ENCODE results near the gene MALT1. TPM values are rescaled to one million over a fixed set of nuclear protein-coding genes. Genes with fewer than 3 reads are reported as not detected.

Gene MALT1
- total RNA-seq, 1 donor from 2014 or later, result 28.4 TPM

DNA sequence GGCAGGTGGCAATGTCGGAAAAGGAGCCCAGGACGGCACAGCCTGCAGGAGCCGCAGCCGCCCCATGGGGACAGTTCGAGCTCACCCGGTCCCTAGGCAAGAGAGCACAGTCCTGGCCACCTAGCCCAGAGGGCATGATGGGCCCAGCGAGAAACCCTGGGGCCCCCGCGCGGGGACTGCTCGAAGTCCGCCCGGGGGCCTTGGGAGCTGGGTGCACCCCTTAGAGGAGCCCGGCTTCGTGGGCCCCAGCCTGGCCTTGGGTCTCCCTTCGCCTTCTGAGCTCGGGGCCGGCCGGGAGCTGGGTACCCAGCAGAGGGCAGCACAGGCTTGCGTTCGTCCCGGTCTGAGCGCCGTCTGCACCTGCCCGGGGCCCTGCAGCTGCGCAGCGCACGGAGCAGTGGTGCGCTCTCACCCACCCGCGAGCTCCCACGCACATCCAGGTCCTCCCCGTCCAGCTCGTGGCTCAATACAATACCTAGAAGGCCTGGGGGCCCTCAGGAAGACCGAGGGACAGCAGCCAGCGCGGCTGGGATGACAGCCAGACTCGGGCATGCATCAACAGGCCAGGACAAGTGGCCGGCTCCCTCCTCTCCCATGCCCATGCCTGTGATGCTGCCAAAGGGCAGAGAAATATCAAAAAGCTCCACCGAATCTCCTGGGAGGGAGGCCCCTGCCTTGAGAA, 97.2 kb downstream of the MALT1 start:
- Histone ChIP-seq H3K27me3 (peaks cover 21% of the 10 kb centered on the region), H3F3A (ENCODE audit: low read depth) (peaks cover 2% of the 10 kb centered on the region), H2AFZ (replicated peaks) (peak overlapping the region; percentile 98), H4K20me1 (ENCODE audit: low read depth) (no peaks in the 10 kb centered on the region), H3K4me1 (peaks cover 7% of the 10 kb centered on the region), H3K9me3 (ENCODE audit: low read depth) (no peaks in the 10 kb centered on the region), H3K4me2 (peak overlapping the region; percentile 89), H3K4me3 (peak overlapping the region; percentile 44), H3K27ac (no peak overlapping the region), H3K36me3 (no peaks in the 10 kb centered on the region), H3K9ac (no peak overlapping the region), H3K79me2 (ENCODE audit: low read depth) (no peaks in the 10 kb centered on the region)
- H3K4me3 Mint-ChIP-seq, result peak overlapping the region; percentile 81
- no peaks in the 10 kb centered on the region for H3K36me3 Mint-ChIP-seq
- H3K4me1 Mint-ChIP-seq, result peaks cover 25% of the 10 kb centered on the region
- DNase-seq (ENCODE audit: low spot score), result peak; percentile 87
- H3K27me3 Mint-ChIP-seq (ENCODE audit: insufficient read depth, low read depth), result peaks cover 9% of the 10 kb centered on the region
- TF ChIP-seq EZH2phosphoT487 (IDR thresholded peaks at IDR 0.05) (no peak), CTCF (IDR thresholded peaks at IDR 0.05) (peak; percentile 93)
- H3K9me3 Mint-ChIP-seq, result peaks cover 3% of the 10 kb centered on the region
- H3K27ac Mint-ChIP-seq, result peak overlapping the region; percentile 62

- Histone ChIP-seq H3K4me3 (no peak overlapping the region), H4K20me1 (ENCODE audit: low read depth) (no peaks in the 10 kb centered on the region), H3K27me3 (peaks cover 21% of the 10 kb centered on the region), H3K4me2 (no peak overlapping the region), H3K9me3 (ENCODE audit: low read depth) (no peaks in the 10 kb centered on the region), H3K9ac (no peak overlapping the region), H3K79me2 (ENCODE audit: low read depth) (no peaks in the 10 kb centered on the region), H3K27ac (no peak overlapping the region), H3K36me3 (no peaks in the 10 kb centered on the region), H2AFZ (replicated peaks) (no peak overlapping the region), H3F3A (ENCODE audit: low read depth) (peaks cover 2% of the 10 kb centered on the region), H3K4me1 (peaks cover 7% of the 10 kb centered on the region)
- Mint-ChIP-seq H3K9me3 (peaks cover 3% of the 10 kb centered on the region), H3K27me3 (ENCODE audit: insufficient read depth, low read depth) (peaks cover 9% of the 10 kb centered on the region), H3K36me3 (no peaks in the 10 kb centered on the region), H3K4me3 (no peak overlapping the region), H3K27ac (no peak overlapping the region), H3K4me1 (peaks cover 23% of the 10 kb centered on the region)
- DNase-seq (ENCODE audit: low spot score), result no peak
- TF ChIP-seq EZH2 (IDR thresholded peaks at IDR 0.05), result no peak
- no peak for TF ChIP-seq EZH2phosphoT487 (IDR thresholded peaks at IDR 0.05)
- TF ChIP-seq CTCF (IDR thresholded peaks at IDR 0.05), result no peak
These were observed 98.1 kb downstream of the MALT1 start for GRCh38 chr18:58769321-58769720.

DNA sequence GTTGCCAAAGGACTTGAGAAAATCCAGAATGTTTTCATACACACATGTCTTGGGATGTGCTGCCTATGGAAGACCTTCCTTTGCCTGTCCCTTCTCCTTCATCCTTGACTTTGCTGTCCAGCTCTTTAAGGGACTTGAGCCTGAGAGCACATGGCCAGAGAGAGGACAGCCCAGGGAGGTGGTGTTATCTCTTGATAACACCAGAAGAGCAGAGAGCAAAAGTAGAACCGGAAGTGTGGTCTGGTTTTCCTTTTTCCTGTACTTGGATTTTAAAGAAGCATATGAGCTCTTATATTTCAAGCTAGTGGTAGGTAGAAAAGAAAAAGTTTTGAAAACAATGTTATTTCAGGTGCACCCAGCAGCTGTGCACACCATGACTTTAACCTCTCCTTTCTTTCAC, 99.3 kb downstream of the MALT1 start:
- no peak overlapping the region for H3K9ac ChIP-seq
- no peak overlapping the region for H2AFZ ChIP-seq (replicated peaks)
- H3F3A ChIP-seq (ENCODE audit: low read depth), result peaks cover 2% of the 10 kb centered on the region
- H3K27me3 ChIP-seq, result peaks cover 21% of the 10 kb centered on the region
- Mint-ChIP-seq H3K4me1 (peaks cover 23% of the 10 kb centered on the region), H3K27me3 (ENCODE audit: insufficient read depth, low read depth) (peaks cover 8% of the 10 kb centered on the region), H3K27ac (no peak overlapping the region), H3K36me3 (no peaks in the 10 kb centered on the region), H3K4me3 (no peak overlapping the region), H3K9me3 (peaks cover 3% of the 10 kb centered on the region)
- TF ChIP-seq CTCF (IDR thresholded peaks at IDR 0.05), result no peak
- no peak for TF ChIP-seq EZH2phosphoT487 (IDR thresholded peaks at IDR 0.05)
- no peak for TF ChIP-seq EZH2 (IDR thresholded peaks at IDR 0.05)
- H4K20me1 ChIP-seq (ENCODE audit: low read depth), result no peaks in the 10 kb centered on the region
- H3K4me1 ChIP-seq, result peaks cover 7% of the 10 kb centered on the region
- no peak overlapping the region for H3K4me2 ChIP-seq
- no peaks in the 10 kb centered on the region for H3K36me3 ChIP-seq
- no peak overlapping the region for H3K27ac ChIP-seq
- H3K4me3 ChIP-seq, result no peak overlapping the region
- no peaks in the 10 kb centered on the region for H3K9me3 ChIP-seq (ENCODE audit: low read depth)
- no peak for DNase-seq (ENCODE audit: low spot score)
- no peaks in the 10 kb centered on the region for H3K79me2 ChIP-seq (ENCODE audit: low read depth)
